Osteoblast (primary cell): ENCODE data around the gene ZNF20. TPM values are rescaled to one million over a fixed set of nuclear protein-coding genes. Genes with fewer than 3 reads are reported as not detected.

Experiments used
- DNase-seq: peaks from one replicate; pipeline ENCODE4 v3.0.0; 2011; ENCODE audit warnings: low spot score, mixed read lengths; ENCODE audit not compliant: insufficient read length; ENCODE audit errors: missing footprints
- H2AFZ ChIP-seq: 2 replicates; pipeline ENCODE4 v1.6.0; 2011; ENCODE audit warnings: mild to moderate bottlenecking, low read length
- H3K27ac ChIP-seq: 2 replicates; pipeline ENCODE4 v1.5.1; 2011; ENCODE audit warnings: mild to moderate bottlenecking, low read depth, low read length, moderate library complexity
- H3K27me3 ChIP-seq: 2 replicates; pipeline ENCODE4 v1.6.0; 2012; ENCODE audit warnings: mild to moderate bottlenecking, control low read depth, inconsistent platforms, low read length, moderate library complexity; ENCODE audit not compliant: insufficient read depth
- H3K36me3 ChIP-seq: 2 replicates; pipeline ENCODE4 v1.5.1; 2011; ENCODE audit warnings: mild to moderate bottlenecking, low read length, control low read depth, moderate library complexity; ENCODE audit not compliant: insufficient read depth
- H3K4me1 ChIP-seq: 2 replicates; pipeline ENCODE4 v1.5.1; 2011; ENCODE audit warnings: mild to moderate bottlenecking, low read length, control low read depth, moderate library complexity; ENCODE audit not compliant: insufficient read depth
- H3K4me2 ChIP-seq: 2 replicates; pipeline ENCODE4 v1.6.0; 2011; ENCODE audit warnings: mild to moderate bottlenecking, low read length; ENCODE audit not compliant: insufficient read depth
- H3K4me3 ChIP-seq: fragments of 200-600 bp; sonication (generic); 3 replicates; pipeline ENCODE4 v1.5.1; 2012; ENCODE audit warnings: mild to moderate bottlenecking, low read length, inconsistent platforms; ENCODE audit not compliant: insufficient read depth
- H3K79me2 ChIP-seq: 2 replicates; pipeline ENCODE4 v1.6.0; 2012; ENCODE audit warnings: mild to moderate bottlenecking, low read length, control low read depth, inconsistent platforms; ENCODE audit not compliant: insufficient read depth
- H3K9me3 ChIP-seq: 2 replicates; pipeline ENCODE4 v1.5.1; 2011; ENCODE audit warnings: low read depth, low read length, control low read depth
- H4K20me1 ChIP-seq: 2 replicates; pipeline ENCODE4 v1.6.0; 2012; ENCODE audit warnings: mild to moderate bottlenecking, low read length, control low read depth; ENCODE audit not compliant: insufficient read depth
- CTCF ChIP-seq: IDR thresholded peaks from 2 replicates; pipeline ENCODE4 v1.5.1; 2011; ENCODE audit warnings: mild to moderate bottlenecking, low read depth, low read length, moderate library complexity; ENCODE audit errors: extremely low read depth
- total RNA-seq: library from RNA; depleted of rRNA; stranded (reverse); fragments of >200 nt; gene quantifications from 2 replicates; pipeline ENCODE4 v1.2.3, GENCODE V29; 2012

The ZNF20 gene
- total RNA-seq, 1 donor: 6.9 TPM

GRCh38 chr19:12163826-12164225, 23.7 kb upstream of the ZNF20 start:
- peaks cover 51% of the 10 kb centered on the region for H3K79me2 ChIP-seq
- H3K27me3 ChIP-seq: no peaks in the 10 kb centered on the region
- H2AFZ ChIP-seq: peak overlapping the region; percentile 93
- peak overlapping the region; percentile 84 for H3K4me2 ChIP-seq
- TF ChIP-seq CTCF: no peak
- peak overlapping the region; percentile 94 for H3K4me3 ChIP-seq
- H3K9me3 ChIP-seq: no peaks in the 10 kb centered on the region
- H3K27ac ChIP-seq: peak overlapping the region; percentile 90
- H3K36me3 ChIP-seq: peaks cover 9% of the 10 kb centered on the region
- peak; percentile 86 for DNase-seq
- H3K4me1 ChIP-seq: peaks cover 9% of the 10 kb centered on the region
- peaks cover 9% of the 10 kb centered on the region for H4K20me1 ChIP-seq

- Histone ChIP-seq H3K79me2 (peaks cover 44% of the 10 kb centered on the region), H3K4me1 (peaks cover 9% of the 10 kb centered on the region), H3K27me3 (no peaks in the 10 kb centered on the region), H3K36me3 (peaks cover 9% of the 10 kb centered on the region), H2AFZ (peak within 1 kb of the TSS; percentile 93), H3K4me3 (peak within 1 kb of the TSS; percentile 94), H3K27ac (peak within 1 kb of the TSS; percentile 90), H3K4me2 (peak within 1 kb of the TSS; percentile 84), H4K20me1 (peaks cover 9% of the 10 kb centered on the region), H3K9me3 (no peaks in the 10 kb centered on the region)
- peak; percentile 99 for DNase-seq
- no peak for TF ChIP-seq CTCF
Measured at GRCh38 chr19:12162882-12163806, 23.0 kb upstream of the ZNF20 start, which contains the start of gene ZNF136. Gene ZNF136 (plus strand): TSS chr19:12163096. CDS start chr19:12163204, 108 bp downstream.

- Histone ChIP-seq H3K4me2 (peak overlapping the region; percentile 84), H3K27ac (peak overlapping the region; percentile 90), H3K27me3 (no peaks in the 10 kb centered on the region), H4K20me1 (peaks cover 9% of the 10 kb centered on the region), H3K4me3 (peak overlapping the region; percentile 94), H3K36me3 (peaks cover 9% of the 10 kb centered on the region), H3K79me2 (peaks cover 41% of the 10 kb centered on the region), H3K4me1 (peaks cover 9% of the 10 kb centered on the region), H2AFZ (peak overlapping the region; percentile 93), H3K9me3 (no peaks in the 10 kb centered on the region)
- TF ChIP-seq CTCF: no peak
- DNase-seq: no peak
Measured at GRCh38 chr19:12162513-12162881, 22.3 kb upstream of the ZNF20 start.

- H3K27ac ChIP-seq: no peak overlapping the region
- no peak overlapping the region for H3K4me2 ChIP-seq
- H2AFZ ChIP-seq: no peak overlapping the region
- H3K79me2 ChIP-seq: peaks cover 35% of the 10 kb centered on the region
- H3K36me3 ChIP-seq: no peaks in the 10 kb centered on the region
- H3K4me1 ChIP-seq: peaks cover 16% of the 10 kb centered on the region
- peaks cover 4% of the 10 kb centered on the region for H4K20me1 ChIP-seq
- no peak overlapping the region for H3K4me3 ChIP-seq
- H3K27me3 ChIP-seq: no peaks in the 10 kb centered on the region
- no peaks in the 10 kb centered on the region for H3K9me3 ChIP-seq
- no peak for DNase-seq
- TF ChIP-seq CTCF: no peak
Measured at GRCh38 chr19:12159773-12160414, 19.7 kb upstream of the ZNF20 start.
